Trophoblast cell (in vitro differentiated cells and primary cell): Measurements from ENCODE around the gene PDLIM5.

Source experiments
- DNase-seq, 2 donors: peaks; one replicate each; pipeline ENCODE4 v3.0.0-alpha.2; 2016
- H2AFZ ChIP-seq: 2 replicates; pipeline ENCODE4 v1.6.1; 2013; ENCODE audit warnings: low read length, moderate library complexity, mild to moderate bottlenecking; ENCODE audit not compliant: insufficient read depth, poor library complexity
- H2AK5ac ChIP-seq: 2 replicates; pipeline ENCODE4 v1.6.1; 2013; ENCODE audit warnings: mild to moderate bottlenecking, low read length
- H2BK120ac ChIP-seq: 2 replicates; pipeline ENCODE4 v1.6.1; 2013; ENCODE audit warnings: low read length, mild to moderate bottlenecking, moderate library complexity; ENCODE audit not compliant: insufficient read depth, poor library complexity
- H2BK12ac ChIP-seq: 2 replicates; pipeline ENCODE4 v1.6.1; 2013; ENCODE audit warnings: mild to moderate bottlenecking, low read length, moderate library complexity
- H2BK5ac ChIP-seq: 2 replicates; pipeline ENCODE4 v1.6.1; 2013; ENCODE audit warnings: low read length, low read depth, moderate library complexity, mild to moderate bottlenecking; ENCODE audit not compliant: poor library complexity
- H3K14ac ChIP-seq: 2 replicates; pipeline ENCODE4 v1.6.1; 2013; ENCODE audit warnings: mild to moderate bottlenecking, low read length
- H3K18ac ChIP-seq: 2 replicates; pipeline ENCODE4 v1.6.1; 2013; ENCODE audit warnings: mild to moderate bottlenecking, low read length
- H3K23ac ChIP-seq: 2 replicates; pipeline ENCODE4 v1.6.1; 2013; ENCODE audit warnings: low read length
- H3K27ac ChIP-seq: 2 replicates; pipeline ENCODE4 v1.5.1; 2013; ENCODE audit warnings: low read depth, mild to moderate bottlenecking, inconsistent platforms, low read length, moderate library complexity
- H3K27me3 ChIP-seq: 2 replicates; pipeline ENCODE4 v1.6.1; 2013; ENCODE audit warnings: inconsistent platforms, mild to moderate bottlenecking, low read length, moderate library complexity; ENCODE audit not compliant: insufficient read depth
- H3K36me3 ChIP-seq, 2 experiments: 1 replicate in 1 of 2; 2 replicates in 1 of 2; pipeline ENCODE4 v1.6.1; 2013; ENCODE audit warnings: low read length in 2 of 2, mild to moderate bottlenecking in 2 of 2, moderate library complexity in 1 of 2; ENCODE audit not compliant: insufficient read depth in 2 of 2, control insufficient read depth in 1 of 2
- H3K4ac ChIP-seq: 2 replicates; pipeline ENCODE4 v1.6.1; 2013; ENCODE audit warnings: low read depth, mild to moderate bottlenecking, low read length, moderate library complexity
- H3K4me1 ChIP-seq, 2 experiments: 1 replicate in 1 of 2; 2 replicates in 1 of 2; pipeline ENCODE4 v1.6.1; 2013; ENCODE audit warnings: low read length in 2 of 2, mild to moderate bottlenecking in 2 of 2, moderate library complexity in 1 of 2; ENCODE audit not compliant: insufficient read depth in 2 of 2, control insufficient read depth in 1 of 2
- H3K4me2 ChIP-seq: 2 replicates; pipeline ENCODE4 v1.6.1; 2013; ENCODE audit warnings: inconsistent platforms, mild to moderate bottlenecking, low read length, moderate library complexity
- H3K4me3 ChIP-seq: 2 replicates; pipeline ENCODE4 v1.5.1; 2013; ENCODE audit warnings: mild to moderate bottlenecking, low read depth, low read length, inconsistent platforms
- H3K79me1 ChIP-seq: one replicate; pipeline ENCODE4 v1.6.1; 2013; ENCODE audit warnings: low read length
- H3K79me2 ChIP-seq: 2 replicates; pipeline ENCODE4 v1.6.1; 2013; ENCODE audit warnings: low read length, mild to moderate bottlenecking; ENCODE audit not compliant: control insufficient read depth, insufficient read depth, poor library complexity
- H3K9ac ChIP-seq: 2 replicates; pipeline ENCODE4 v1.6.1; 2013; ENCODE audit warnings: mild to moderate bottlenecking, low read length
- H3K9me3 ChIP-seq: 2 replicates; pipeline ENCODE4 v1.6.1; 2013; ENCODE audit warnings: low read depth, mild to moderate bottlenecking, control low read depth, inconsistent platforms, low read length; ENCODE audit not compliant: insufficient read depth
- H4K12ac ChIP-seq: 2 replicates; pipeline ENCODE4 v1.6.1; 2013; ENCODE audit warnings: low read depth, mild to moderate bottlenecking, low read length, moderate library complexity
- H4K8ac ChIP-seq: 2 replicates; pipeline ENCODE4 v1.6.1; 2013; ENCODE audit warnings: low read depth, mild to moderate bottlenecking, low read length, moderate library complexity
- H4K91ac ChIP-seq: one replicate; pipeline ENCODE4 v1.6.1; 2013; ENCODE audit warnings: low read depth, mild to moderate bottlenecking, low read length, moderate library complexity
- WGBS: extraction: QIAGEN DNeasy Blood & Tissue Kit; methylation state at CpG from one replicate; pipeline ENCODE4 v1.1.7; 2013; ENCODE audit warnings: missing lambda C conversion rate; ENCODE audit not compliant: insufficient read length, insufficient coverage; ENCODE audit errors: extremely low coverage; 5-methylcytosine and 5-hydroxymethylcytosine counted together

PDLIM5 gene

DNA sequence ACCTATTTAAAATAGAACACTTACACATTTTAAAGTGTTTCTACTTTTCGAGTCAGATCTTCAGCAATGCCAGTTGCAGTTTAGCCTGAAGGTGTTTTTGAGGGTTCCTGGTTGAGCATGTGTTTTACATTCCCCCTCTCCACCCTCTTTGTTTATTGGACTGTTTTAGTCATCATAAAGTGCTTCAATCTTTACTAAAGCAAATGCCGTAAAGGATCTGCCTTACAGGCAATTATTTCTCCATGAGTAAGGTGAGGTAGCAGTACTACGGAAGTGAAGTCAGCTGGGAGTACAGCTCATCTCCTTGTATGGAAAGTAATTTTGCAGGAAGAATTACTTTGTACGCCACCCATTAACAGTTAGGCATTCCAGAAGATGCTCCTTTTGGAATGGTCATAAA lies 36.9 kb downstream of the PDLIM5 start:
- no peak overlapping the region for H3K4ac ChIP-seq
- no peaks in the 10 kb centered on the region for H3K27me3 ChIP-seq
- DNase-seq, result peak; percentile 70 to 91
- no peak overlapping the region for H3K4me2 ChIP-seq
- no peak overlapping the region for H4K91ac ChIP-seq
- no peak overlapping the region for H4K12ac ChIP-seq
- H2BK5ac ChIP-seq, result no peak overlapping the region
- no peak overlapping the region for H3K23ac ChIP-seq
- no CpG with 5 or more reads among the region's 4 CpGs for WGBS
- no peaks in the 10 kb centered on the region for H3K9me3 ChIP-seq
- H3K27ac ChIP-seq, result no peak overlapping the region
- no peak overlapping the region for H2BK12ac ChIP-seq
- H3K79me2 ChIP-seq, result no peaks in the 10 kb centered on the region
- H2AFZ ChIP-seq, result no peak overlapping the region
- H3K18ac ChIP-seq, result no peak overlapping the region
- H3K9ac ChIP-seq, result no peak overlapping the region
- H3K36me3 ChIP-seq, result no peaks in the 10 kb centered on the region
- no peak overlapping the region for H3K4me3 ChIP-seq
- no peak overlapping the region for H2AK5ac ChIP-seq
- H3K79me1 ChIP-seq, result no peaks in the 10 kb centered on the region
- H3K4me1 ChIP-seq, result no peaks in the 10 kb centered on the region
- no peak overlapping the region for H3K14ac ChIP-seq
- no peak overlapping the region for H4K8ac ChIP-seq
- no peak overlapping the region for H2BK120ac ChIP-seq

DNA sequence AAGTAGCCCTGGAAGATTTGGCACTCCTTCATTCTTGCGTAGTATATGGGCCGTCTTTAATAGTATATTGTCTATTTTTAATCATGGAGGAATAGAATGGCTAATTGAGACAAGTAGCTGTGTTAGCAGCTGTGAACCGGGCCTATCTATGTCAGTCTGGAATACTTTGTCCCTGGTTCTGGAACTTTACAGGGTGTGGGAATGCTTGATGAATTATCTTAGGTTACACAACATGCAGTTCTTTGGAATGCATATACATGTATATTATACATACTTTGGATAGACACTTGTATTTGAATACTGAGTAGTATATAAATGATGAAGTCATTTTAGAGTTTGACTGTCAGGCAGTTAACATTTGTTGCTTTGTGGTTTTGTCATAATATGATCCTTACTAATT lies 37.4 kb downstream of the PDLIM5 start:
- H2BK12ac ChIP-seq, result no peak overlapping the region
- H3K4me3 ChIP-seq, result no peak overlapping the region
- no peak overlapping the region for H3K14ac ChIP-seq
- no CpG with 5 or more reads among the region's 3 CpGs for WGBS
- no peak overlapping the region for H4K8ac ChIP-seq
- H4K12ac ChIP-seq, result no peak overlapping the region
- H3K23ac ChIP-seq, result no peak overlapping the region
- no peaks in the 10 kb centered on the region for H3K79me2 ChIP-seq
- no peak overlapping the region for H3K4ac ChIP-seq
- DNase-seq, result peak; percentile 27 to 83
- no peaks in the 10 kb centered on the region for H3K4me1 ChIP-seq
- no peak overlapping the region for H4K91ac ChIP-seq
- no peak overlapping the region for H3K4me2 ChIP-seq
- no peak overlapping the region for H3K27ac ChIP-seq
- no peaks in the 10 kb centered on the region for H3K9me3 ChIP-seq
- no peak overlapping the region for H3K18ac ChIP-seq
- H3K9ac ChIP-seq, result no peak overlapping the region
- H2BK120ac ChIP-seq, result no peak overlapping the region
- no peak overlapping the region for H2AK5ac ChIP-seq
- H3K79me1 ChIP-seq, result no peaks in the 10 kb centered on the region
- H3K36me3 ChIP-seq, result peaks cover 0 to 1% of the 10 kb centered on the region in 2 experiments
- H2BK5ac ChIP-seq, result no peak overlapping the region
- no peak overlapping the region for H2AFZ ChIP-seq
- no peaks in the 10 kb centered on the region for H3K27me3 ChIP-seq

DNA sequence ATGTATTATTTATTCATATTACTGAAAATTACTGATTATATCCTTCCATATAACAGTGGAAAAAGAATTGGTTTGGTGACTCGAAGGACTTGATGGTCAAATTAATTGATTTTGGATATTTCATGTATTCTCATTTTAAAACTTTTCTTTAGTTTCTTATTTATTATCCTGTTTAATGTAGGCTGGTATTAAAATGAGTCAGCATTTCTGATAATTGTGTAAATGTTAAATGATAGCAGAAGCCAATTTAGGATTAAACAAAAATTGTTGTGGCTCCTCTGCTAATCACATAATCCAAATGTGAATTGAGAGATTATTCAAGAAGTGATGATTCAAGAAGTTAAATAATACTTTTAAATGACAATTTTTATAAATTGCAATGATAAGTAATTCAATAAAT lies 38.7 kb downstream of the PDLIM5 start:
- H3K4me3 ChIP-seq, result no peak overlapping the region
- H3K79me1 ChIP-seq, result no peaks in the 10 kb centered on the region
- no peak overlapping the region for H3K4me2 ChIP-seq
- no CpG with 5 or more reads among the region's 1 CpG for WGBS
- no peak overlapping the region for H2BK12ac ChIP-seq
- no peak overlapping the region for H3K9ac ChIP-seq
- no peak overlapping the region for H2BK5ac ChIP-seq
- H3K4me1 ChIP-seq, result no peaks in the 10 kb centered on the region
- no peak overlapping the region for H2BK120ac ChIP-seq
- no peak overlapping the region for H3K18ac ChIP-seq
- DNase-seq, result no peak
- H2AK5ac ChIP-seq, result no peak overlapping the region
- H3K14ac ChIP-seq, result no peak overlapping the region
- no peaks in the 10 kb centered on the region for H3K9me3 ChIP-seq
- no peak overlapping the region for H4K8ac ChIP-seq
- no peaks in the 10 kb centered on the region for H3K79me2 ChIP-seq
- H3K4ac ChIP-seq, result no peak overlapping the region
- H3K27me3 ChIP-seq, result no peaks in the 10 kb centered on the region
- H3K27ac ChIP-seq, result no peak overlapping the region
- H4K91ac ChIP-seq, result no peak overlapping the region
- H4K12ac ChIP-seq, result no peak overlapping the region
- no peak overlapping the region for H3K23ac ChIP-seq
- H3K36me3 ChIP-seq, result peaks cover 0 to 4% of the 10 kb centered on the region in 2 experiments
- no peak overlapping the region for H2AFZ ChIP-seq

DNA sequence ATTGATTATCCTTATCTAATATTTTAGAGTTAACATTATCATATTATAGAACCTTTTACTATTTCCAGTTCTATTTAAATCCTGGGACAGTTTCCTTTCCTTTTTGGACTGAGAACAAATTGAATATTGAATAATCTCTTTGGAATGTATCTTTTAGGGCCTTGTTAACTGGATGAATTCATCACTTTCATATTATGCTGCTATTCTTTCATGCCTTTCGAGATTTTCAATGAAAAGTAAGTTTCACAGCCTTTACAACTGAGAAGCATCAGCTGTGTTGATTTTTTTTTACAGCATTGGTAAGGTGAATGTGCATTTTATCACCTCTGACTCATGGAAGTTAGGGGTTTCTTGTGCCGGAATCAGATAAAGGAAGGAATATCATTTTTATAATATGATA lies 39.6 kb downstream of the PDLIM5 start:
- no peaks in the 10 kb centered on the region for H3K79me2 ChIP-seq
- no peak overlapping the region for H3K4ac ChIP-seq
- H3K27me3 ChIP-seq, result no peaks in the 10 kb centered on the region
- H2BK12ac ChIP-seq, result no peak overlapping the region
- H3K14ac ChIP-seq, result no peak overlapping the region
- H3K9me3 ChIP-seq, result no peaks in the 10 kb centered on the region
- no peak overlapping the region for H3K4me2 ChIP-seq
- H3K79me1 ChIP-seq, result no peaks in the 10 kb centered on the region
- no peak overlapping the region for H3K23ac ChIP-seq
- H3K4me3 ChIP-seq, result no peak overlapping the region
- no peak overlapping the region for H3K9ac ChIP-seq
- no peak for DNase-seq
- H2BK5ac ChIP-seq, result no peak overlapping the region
- no peak overlapping the region for H2BK120ac ChIP-seq
- peaks cover 0 to 4% of the 10 kb centered on the region in 2 experiments for H3K36me3 ChIP-seq
- WGBS, result no CpG with 5 or more reads among the region's 2 CpGs
- no peak overlapping the region for H4K8ac ChIP-seq
- H2AFZ ChIP-seq, result no peak overlapping the region
- H3K27ac ChIP-seq, result no peak overlapping the region
- no peak overlapping the region for H4K12ac ChIP-seq
- no peak overlapping the region for H2AK5ac ChIP-seq
- no peak overlapping the region for H3K18ac ChIP-seq
- no peak overlapping the region for H4K91ac ChIP-seq
- H3K4me1 ChIP-seq, result no peaks in the 10 kb centered on the region
